Smooth muscle cell (in vitro differentiated cells): ENCODE results near the gene RESP18. TPM values are rescaled to one million over a fixed set of nuclear protein-coding genes. Genes with fewer than 3 reads are reported as not detected.

Experiments used
- DNase-seq: peaks from one replicate; lab custom pipeline; 2025; ENCODE audit not compliant: unreplicated experiment; lab: John Stamatoyannopoulos, UW
- H2AFZ ChIP-seq: fragments of 200-600 bp; sonication (generic); 2 replicates; pipeline ENCODE4 v1.6.0; 2016; ENCODE audit warnings: antibody characterized with exemption, low read depth, mild to moderate bottlenecking
- H3F3A ChIP-seq: fragments of 200-600 bp; sonication (generic); 2 replicates; pipeline ENCODE4 v1.6.0; 2017; ENCODE audit warnings: antibody characterized with exemption, low read depth
- H3K27ac ChIP-seq: fragments of 200-600 bp; sonication (generic); 2 replicates; pipeline ENCODE4 v1.5.1; 2016; ENCODE audit warnings: low read depth, mild to moderate bottlenecking
- H3K27me3 ChIP-seq: fragments of 200-600 bp; sonication (generic); 2 replicates; pipeline ENCODE4 v1.6.1; 2016; ENCODE audit warnings: low read depth, mild to moderate bottlenecking
- H3K36me3 ChIP-seq: fragments of 200-600 bp; sonication (generic); 2 replicates; pipeline ENCODE4 v1.5.1; 2016; ENCODE audit warnings: low read depth
- H3K4me1 ChIP-seq: fragments of 200-600 bp; sonication (generic); 2 replicates; pipeline ENCODE4 v1.5.1; 2016; ENCODE audit warnings: low read depth
- H3K4me2 ChIP-seq: fragments of 200-600 bp; sonication (generic); 2 replicates; pipeline ENCODE4 v1.6.0; 2016; ENCODE audit warnings: mild to moderate bottlenecking
- H3K4me3 ChIP-seq: fragments of 200-600 bp; sonication (generic); 2 replicates; pipeline ENCODE4 v1.5.1; 2016; ENCODE audit warnings: mild to moderate bottlenecking
- H3K79me2 ChIP-seq: fragments of 200-600 bp; sonication (generic); 2 replicates; pipeline ENCODE4 v1.6.0; 2016; ENCODE audit warnings: low read depth, mild to moderate bottlenecking
- H3K9ac ChIP-seq: fragments of 200-600 bp; sonication (generic); 2 replicates; pipeline ENCODE4 v1.6.0; 2016; ENCODE audit warnings: low read depth
- H3K9me3 ChIP-seq: fragments of 200-600 bp; sonication (generic); replicated peaks from 2 replicates; pipeline ENCODE4 v1.5.1; 2016; ENCODE audit warnings: low read depth
- H4K20me1 ChIP-seq: fragments of 200-600 bp; sonication (generic); 2 replicates; pipeline ENCODE4 v1.6.0; 2016; ENCODE audit warnings: low read depth
- WGBS: methylation state at CpG from one replicate; pipeline ENCODE4 v1.1.7; 2016; ENCODE audit warnings: low lambda C conversion rate; 5-methylcytosine and 5-hydroxymethylcytosine counted together
- polyA plus RNA-seq: library from polyadenylated mRNA; unstranded; fragments of >200 nt; fragmentation: Nextera tagmentation; extraction: Ambion mirVana; gene quantifications from 2 replicates; pipeline ENCODE4 v1.2.1, GENCODE V29; 2016
- total RNA-seq: library from RNA; depleted of rRNA; stranded (reverse); fragments of >200 nt; gene quantifications from 2 replicates; pipeline ENCODE4 v1.2.3, GENCODE V29; 2014
- TF ChIP-seq, protein P1 (sequence below): fragments of 200-600 bp; sonication (generic); IDR thresholded peaks from 2 replicates; pipeline ENCODE4 v1.5.1; 2017; ENCODE audit warnings: borderline replicate concordance, mild to moderate bottlenecking, antibody characterized with exemption; ENCODE audit not compliant: insufficient read depth, poor library complexity, severe bottlenecking

RESP18 gene
- total and polyA plus RNA-seq, 2 experiments from 2014 or later: not detected

GRCh38 chr2:219353129-219353528, 20.6 kb upstream of the RESP18 start:
- no peaks in the 10 kb centered on the region for H3K79me2 ChIP-seq
- TF ChIP-seq, protein P1, sequence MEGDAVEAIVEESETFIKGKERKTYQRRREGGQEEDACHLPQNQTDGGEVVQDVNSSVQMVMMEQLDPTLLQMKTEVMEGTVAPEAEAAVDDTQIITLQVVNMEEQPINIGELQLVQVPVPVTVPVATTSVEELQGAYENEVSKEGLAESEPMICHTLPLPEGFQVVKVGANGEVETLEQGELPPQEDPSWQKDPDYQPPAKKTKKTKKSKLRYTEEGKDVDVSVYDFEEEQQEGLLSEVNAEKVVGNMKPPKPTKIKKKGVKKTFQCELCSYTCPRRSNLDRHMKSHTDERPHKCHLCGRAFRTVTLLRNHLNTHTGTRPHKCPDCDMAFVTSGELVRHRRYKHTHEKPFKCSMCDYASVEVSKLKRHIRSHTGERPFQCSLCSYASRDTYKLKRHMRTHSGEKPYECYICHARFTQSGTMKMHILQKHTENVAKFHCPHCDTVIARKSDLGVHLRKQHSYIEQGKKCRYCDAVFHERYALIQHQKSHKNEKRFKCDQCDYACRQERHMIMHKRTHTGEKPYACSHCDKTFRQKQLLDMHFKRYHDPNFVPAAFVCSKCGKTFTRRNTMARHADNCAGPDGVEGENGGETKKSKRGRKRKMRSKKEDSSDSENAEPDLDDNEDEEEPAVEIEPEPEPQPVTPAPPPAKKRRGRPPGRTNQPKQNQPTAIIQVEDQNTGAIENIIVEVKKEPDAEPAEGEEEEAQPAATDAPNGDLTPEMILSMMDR: no peak

GRCh38 chr2:219352448-219353023, 20.0 kb upstream of the RESP18 start:
- Histone ChIP-seq H3K4me2 (no peak overlapping the region), H2AFZ (no peak overlapping the region), H3K9me3 (no peaks in the 10 kb centered on the region), H4K20me1 (no peaks in the 10 kb centered on the region), H3K27me3 (peaks cover 39% of the 10 kb centered on the region), H3K4me3 (no peak overlapping the region), H3K79me2 (no peaks in the 10 kb centered on the region), H3K4me1 (peaks cover 5% of the 10 kb centered on the region), H3K9ac (no peak overlapping the region), H3F3A (no peaks in the 10 kb centered on the region), H3K27ac (no peak overlapping the region), H3K36me3 (no peaks in the 10 kb centered on the region)
- 22% methylated on average over 5 of the region's 5 CpGs for WGBS
- peak; percentile 32 for DNase-seq
- TF ChIP-seq, protein P1: peak; percentile 62

More at GRCh38 chr2:219353129-219353528, 20.6 kb upstream of the RESP18 start:
- no peak for DNase-seq
- Histone ChIP-seq H3F3A (no peaks in the 10 kb centered on the region), H2AFZ (no peak overlapping the region), H3K4me1 (peaks cover 5% of the 10 kb centered on the region), H3K4me3 (no peak overlapping the region), H3K27me3 (peaks cover 42% of the 10 kb centered on the region), H3K9me3 (no peaks in the 10 kb centered on the region), H3K9ac (no peak overlapping the region), H3K4me2 (no peak overlapping the region), H3K36me3 (no peaks in the 10 kb centered on the region), H4K20me1 (no peaks in the 10 kb centered on the region), H3K27ac (no peak overlapping the region)
- WGBS: 77% methylated on average over 5 of the region's 5 CpGs

- H2AFZ ChIP-seq: no peak overlapping the region
Observed at GRCh38 chr2:219350710-219351221, 18.2 kb upstream of the RESP18 start.

More at GRCh38 chr2:219350710-219351221, 18.2 kb upstream of the RESP18 start:
- H3K27me3 ChIP-seq: peaks cover 21% of the 10 kb centered on the region
- no peaks in the 10 kb centered on the region for H3F3A ChIP-seq
- no peaks in the 10 kb centered on the region for H3K79me2 ChIP-seq
- H3K9me3 ChIP-seq: no peaks in the 10 kb centered on the region
- no peak overlapping the region for H3K27ac ChIP-seq
- no peak overlapping the region for H3K9ac ChIP-seq
- H3K4me1 ChIP-seq: peaks cover 5% of the 10 kb centered on the region
- no peak overlapping the region for H3K4me3 ChIP-seq
- TF ChIP-seq, protein P1: no peak
- DNase-seq: no peak
- no peaks in the 10 kb centered on the region for H4K20me1 ChIP-seq
- 39% methylated on average over 4 of the region's 4 CpGs for WGBS
- no peaks in the 10 kb centered on the region for H3K36me3 ChIP-seq
- H3K4me2 ChIP-seq: no peak overlapping the region
